Natural killer cell (primary cell): ENCODE data around the gene TPX2. TPM values are rescaled to one million over a fixed set of nuclear protein-coding genes. Genes with fewer than 3 reads are reported as not detected.
"Not testable (repeated sequence)": the region's sequence is repeated elsewhere in the genome, so short reads cannot be mapped to it uniquely, and the experiment has no call there.

Experiments
- ATAC-seq, 3 donors: fragments of 150-1000 bp in 2 of 3; fragments of 200-7000 bp in 1 of 3; cut with Tn5 transposase; 1 replicate in 1 of 3; 2 replicates in 2 of 3; pipeline ENCODE4 v1.10.0; 2021; ENCODE audit warnings: mild to moderate bottlenecking in 2 of 3, moderate library complexity in 2 of 3
- DNase-seq, 2 donors: peaks; one replicate each; pipeline versions ENCODE4 v3.0.0 to v3.0.0-alpha.2; 2013 to 2021; ENCODE audit warnings: mixed read lengths in 1 of 2
- H3K27ac ChIP-seq: one replicate; pipeline ENCODE4 v1.5.1; 2013; ENCODE audit warnings: mild to moderate bottlenecking, low read length
- H3K27me3 ChIP-seq: one replicate; pipeline ENCODE4 v1.6.1; 2013; ENCODE audit warnings: low read length; ENCODE audit not compliant: control insufficient read depth, insufficient read depth
- H3K36me3 ChIP-seq: one replicate; pipeline ENCODE4 v1.6.1; 2013; ENCODE audit warnings: low read length; ENCODE audit not compliant: control insufficient read depth, insufficient read depth
- H3K4me1 ChIP-seq: one replicate; pipeline ENCODE4 v1.6.1; 2013; ENCODE audit warnings: low read length; ENCODE audit not compliant: control insufficient read depth, insufficient read depth
- H3K4me3 ChIP-seq: one replicate; pipeline ENCODE4 v1.5.1; 2013; ENCODE audit warnings: low read length
- H3K9me3 ChIP-seq: one replicate; pipeline ENCODE4 v1.6.1; 2013; ENCODE audit warnings: low read length; ENCODE audit not compliant: control insufficient read depth, insufficient read depth
- H3K27ac Mint-ChIP-seq, 2 donors: one replicate each; pipeline ENCODE4 v1.8.0; 2022; ENCODE audit warnings: mild to moderate bottlenecking in 2 of 2, mixed read lengths in 2 of 2, moderate library complexity in 1 of 2
- H3K27me3 Mint-ChIP-seq, 2 donors: one replicate each; pipeline ENCODE4 v1.8.0; 2022; ENCODE audit warnings: low read depth in 2 of 2, mixed read lengths in 2 of 2
- H3K36me3 Mint-ChIP-seq: one replicate; pipeline ENCODE4 v1.8.0; 2022; ENCODE audit warnings: mixed read lengths
- H3K4me1 Mint-ChIP-seq, 2 donors: one replicate each; pipeline ENCODE4 v1.8.0; 2022; ENCODE audit warnings: mixed read lengths in 2 of 2
- H3K4me3 Mint-ChIP-seq: one replicate; pipeline ENCODE4 v1.8.0; 2022; ENCODE audit warnings: mild to moderate bottlenecking, moderate library complexity, mixed read lengths
- H3K9me3 Mint-ChIP-seq, 2 donors: one replicate each; pipeline ENCODE4 v1.8.0; 2022; ENCODE audit warnings: mixed read lengths in 2 of 2
- WGBS: methylation state at CpG from one replicate; pipeline ENCODE4 v1.1.7; 2013; ENCODE audit warnings: missing lambda C conversion rate; ENCODE audit not compliant: insufficient coverage; 5-methylcytosine and 5-hydroxymethylcytosine counted together
- intact Hi-C: fragments of 100-400 bp; cut with micrococcal nuclease; formaldehyde crosslinking; loops from one replicate; pipeline ENCODE4 v1.14.2; 2022
- total RNA-seq, 4 donors: library from RNA; stranded (reverse); fragments of 120-200 nt in 1 of 4; gene quantifications; one replicate each; pipeline versions ENCODE4 v1.2.3 to v1.2.4, GENCODE V29; 2013 to 2022
- TF ChIP-seq, protein P1 (sequence below): fragments of 200-600 bp; IDR thresholded peaks from one replicate; pipeline ENCODE4 v1.8.0; 2022; ENCODE audit warnings: antibody characterized with exemption

TPX2 gene
- total RNA-seq, 3 donors from 2014 or later (not counting 1 experiment from before 2014, with no cell fraction given), result 2.2 to 4.2 (median 2.2) TPM

DNA sequence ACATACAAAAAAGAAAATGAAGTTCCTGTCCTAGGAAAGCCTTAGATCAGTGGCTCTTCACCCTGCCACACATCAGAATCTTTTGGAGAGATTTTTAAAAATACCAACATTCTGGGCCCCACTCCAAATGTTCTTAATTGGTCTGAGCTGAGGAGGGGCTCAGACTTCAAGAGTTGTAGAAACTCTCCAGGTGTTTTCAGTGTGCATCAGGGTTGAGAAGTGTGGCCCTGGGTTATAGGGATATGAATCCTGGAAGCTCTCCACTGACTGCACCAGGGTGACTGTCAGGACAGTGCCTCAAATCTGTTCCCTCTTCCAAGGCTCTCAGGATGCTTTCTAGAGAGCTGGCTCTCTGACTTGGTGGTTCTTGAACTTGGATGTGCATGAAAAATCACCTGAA lies 74.5 kb downstream of the TPX2 start:
- DNase-seq (no peak), ATAC-seq (no peak)
- H3K36me3 ChIP-seq, result no peaks in the 10 kb centered on the region
- Mint-ChIP-seq H3K27ac (no peak overlapping the region), H3K36me3 (no peaks in the 10 kb centered on the region), H3K27me3 (no peaks in the 10 kb centered on the region), H3K4me1 (no peaks in the 10 kb centered on the region), H3K9me3 (no peaks in the 10 kb centered on the region), H3K4me3 (no peak overlapping the region)
- H3K27ac ChIP-seq, result no peak overlapping the region
- H3K4me3 ChIP-seq, result no peak overlapping the region
- H3K4me1 ChIP-seq, result no peaks in the 10 kb centered on the region
- intact Hi-C loops, result no loop called here
- TF ChIP-seq, protein P1, sequence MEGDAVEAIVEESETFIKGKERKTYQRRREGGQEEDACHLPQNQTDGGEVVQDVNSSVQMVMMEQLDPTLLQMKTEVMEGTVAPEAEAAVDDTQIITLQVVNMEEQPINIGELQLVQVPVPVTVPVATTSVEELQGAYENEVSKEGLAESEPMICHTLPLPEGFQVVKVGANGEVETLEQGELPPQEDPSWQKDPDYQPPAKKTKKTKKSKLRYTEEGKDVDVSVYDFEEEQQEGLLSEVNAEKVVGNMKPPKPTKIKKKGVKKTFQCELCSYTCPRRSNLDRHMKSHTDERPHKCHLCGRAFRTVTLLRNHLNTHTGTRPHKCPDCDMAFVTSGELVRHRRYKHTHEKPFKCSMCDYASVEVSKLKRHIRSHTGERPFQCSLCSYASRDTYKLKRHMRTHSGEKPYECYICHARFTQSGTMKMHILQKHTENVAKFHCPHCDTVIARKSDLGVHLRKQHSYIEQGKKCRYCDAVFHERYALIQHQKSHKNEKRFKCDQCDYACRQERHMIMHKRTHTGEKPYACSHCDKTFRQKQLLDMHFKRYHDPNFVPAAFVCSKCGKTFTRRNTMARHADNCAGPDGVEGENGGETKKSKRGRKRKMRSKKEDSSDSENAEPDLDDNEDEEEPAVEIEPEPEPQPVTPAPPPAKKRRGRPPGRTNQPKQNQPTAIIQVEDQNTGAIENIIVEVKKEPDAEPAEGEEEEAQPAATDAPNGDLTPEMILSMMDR, result no peak
- no peaks in the 10 kb centered on the region for H3K27me3 ChIP-seq
- no peaks in the 10 kb centered on the region for H3K9me3 ChIP-seq

DNA sequence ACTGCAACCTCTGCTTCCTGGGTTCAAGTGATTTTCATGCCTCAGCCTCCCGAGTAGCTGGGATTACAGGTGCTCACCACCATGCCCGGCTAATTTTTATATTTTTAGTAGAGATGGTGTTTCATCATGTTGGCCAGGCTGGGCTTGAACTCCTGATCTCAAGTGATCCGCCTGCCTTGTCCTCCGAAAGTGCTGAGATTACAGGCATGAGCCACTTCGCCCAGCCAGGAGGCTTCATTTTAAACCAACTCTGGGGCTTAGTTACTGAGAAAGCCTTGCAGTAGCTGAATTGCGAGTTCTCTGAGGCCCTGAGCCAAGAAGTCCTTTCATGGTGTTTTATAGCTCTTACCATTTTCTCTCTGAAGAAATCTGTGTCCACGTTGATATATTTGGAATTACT lies 75.1 kb downstream of the TPX2 start:
- H3K27ac ChIP-seq, H3K4me3 ChIP-seq, H3K4me3 Mint-ChIP-seq, ATAC-seq, intact Hi-C loops, H3K4me1 ChIP-seq, H3K36me3 ChIP-seq, H3K9me3 ChIP-seq, H3K27me3 Mint-ChIP-seq, H3K27me3 ChIP-seq, H3K27ac Mint-ChIP-seq, H3K36me3 Mint-ChIP-seq, DNase-seq, H3K4me1 Mint-ChIP-seq, H3K9me3 Mint-ChIP-seq: not testable (repeated sequence)
- 98% methylated on average over 6 of the region's 7 CpGs for WGBS

DNA sequence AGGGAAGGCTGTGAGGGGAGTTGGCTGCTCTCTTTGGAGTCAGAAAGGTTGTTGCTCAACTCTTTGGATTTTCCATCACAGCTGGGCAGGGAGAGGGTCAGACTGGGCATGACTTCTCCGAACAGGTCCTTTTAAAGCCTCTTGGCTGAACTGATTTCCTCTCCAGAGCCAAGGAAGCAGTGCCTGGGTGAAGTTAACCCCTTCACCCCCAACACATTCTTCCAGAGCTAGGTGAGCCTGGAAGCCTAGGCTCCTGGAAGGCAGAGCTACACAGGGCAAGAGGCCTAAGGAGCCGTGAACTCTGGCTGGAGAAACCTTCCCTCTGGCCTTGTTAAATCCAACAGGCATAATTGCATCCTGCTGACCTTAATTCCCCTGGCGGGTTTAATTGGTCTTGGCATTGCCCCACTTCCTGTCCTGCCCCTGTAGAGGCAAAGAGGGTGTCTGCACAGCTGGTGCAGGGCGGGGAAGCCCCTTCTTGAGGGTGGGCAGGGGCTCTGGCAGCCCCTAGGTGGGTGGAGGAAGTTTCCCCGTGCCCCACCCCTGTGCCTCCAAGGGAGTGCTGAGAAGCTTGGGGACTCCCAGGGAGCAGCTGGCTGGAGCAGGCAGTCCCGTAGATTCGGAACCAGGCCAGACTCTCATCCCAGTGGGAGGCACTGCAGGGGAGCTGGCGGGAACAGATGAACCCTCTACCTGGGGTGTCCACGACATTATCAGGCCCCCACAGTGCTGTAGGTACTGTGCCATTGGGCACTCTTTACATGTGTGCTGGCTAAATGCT lies 76.5 kb downstream of the TPX2 start:
- no peak overlapping the region for H3K4me3 ChIP-seq
- Mint-ChIP-seq H3K27ac (no peak overlapping the region), H3K36me3 (no peaks in the 10 kb centered on the region), H3K4me1 (no peaks in the 10 kb centered on the region), H3K9me3 (no peaks in the 10 kb centered on the region), H3K4me3 (no peak overlapping the region), H3K27me3 (no peaks in the 10 kb centered on the region)
- DNase-seq, result no peak
- peak in 1 of 3 donors; percentile 14 for ATAC-seq
- no peaks in the 10 kb centered on the region for H3K36me3 ChIP-seq
- no peaks in the 10 kb centered on the region for H3K9me3 ChIP-seq
- no peak overlapping the region for H3K27ac ChIP-seq
- 81% methylated on average over 9 of the region's 9 CpGs for WGBS
- intact Hi-C loops, result no loop called here
- no peaks in the 10 kb centered on the region for H3K27me3 ChIP-seq
- TF ChIP-seq, protein P1, result no peak
- H3K4me1 ChIP-seq, result no peaks in the 10 kb centered on the region

DNA sequence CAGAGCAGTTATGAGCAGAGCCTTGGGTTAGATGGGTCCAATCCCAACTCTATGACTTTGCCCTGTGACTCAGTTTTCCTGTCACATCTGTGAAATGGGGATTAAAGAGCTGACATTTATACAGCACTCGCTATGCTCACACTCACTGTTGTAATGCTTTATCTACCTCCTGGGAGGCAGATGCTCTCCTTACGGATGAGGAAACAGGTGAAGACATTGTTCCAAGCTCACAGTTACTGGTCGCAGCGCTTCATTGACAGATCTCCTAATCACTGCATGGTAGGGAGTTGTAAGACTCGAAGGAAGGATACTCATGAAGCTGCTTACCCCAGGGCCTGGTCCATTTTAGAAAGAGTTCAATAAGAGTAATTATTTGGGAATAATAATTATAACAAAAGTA lies 77.1 kb downstream of the TPX2 start:
- Mint-ChIP-seq H3K4me1 (no peaks in the 10 kb centered on the region), H3K4me3 (no peak overlapping the region), H3K9me3 (no peaks in the 10 kb centered on the region), H3K27me3 (no peaks in the 10 kb centered on the region), H3K27ac (no peak overlapping the region), H3K36me3 (no peaks in the 10 kb centered on the region)
- no peak overlapping the region for H3K4me3 ChIP-seq
- WGBS, result 97% methylated on average over 5 of the region's 5 CpGs
- no peak overlapping the region for H3K27ac ChIP-seq
- H3K4me1 ChIP-seq, result no peaks in the 10 kb centered on the region
- no peaks in the 10 kb centered on the region for H3K27me3 ChIP-seq
- no peaks in the 10 kb centered on the region for H3K9me3 ChIP-seq
- intact Hi-C loops, result no loop called here
- no peaks in the 10 kb centered on the region for H3K36me3 ChIP-seq
- no peak for DNase-seq
- TF ChIP-seq, protein P1, result no peak
- no peak for ATAC-seq
